DND-41 (cell line): ENCODE data around the gene SMIM35.

ENCODE experiments used
- EZH2 ChIP-seq: IDR thresholded peaks from 3 replicates; pipeline ENCODE4 v1.6.1; 2012; ENCODE audit warnings: borderline replicate concordance, low read depth, mild to moderate bottlenecking, moderate library complexity, low read length, inconsistent platforms; ENCODE audit not compliant: severe bottlenecking
- TF ChIP-seq, protein P1 (sequence below): IDR thresholded peaks from 2 replicates; pipeline ENCODE4 v1.5.1; 2012; ENCODE audit warnings: borderline replicate concordance, low read length, moderate library complexity, mild to moderate bottlenecking; ENCODE audit not compliant: poor library complexity, severe bottlenecking; ENCODE audit errors: extremely low read depth

DNA sequence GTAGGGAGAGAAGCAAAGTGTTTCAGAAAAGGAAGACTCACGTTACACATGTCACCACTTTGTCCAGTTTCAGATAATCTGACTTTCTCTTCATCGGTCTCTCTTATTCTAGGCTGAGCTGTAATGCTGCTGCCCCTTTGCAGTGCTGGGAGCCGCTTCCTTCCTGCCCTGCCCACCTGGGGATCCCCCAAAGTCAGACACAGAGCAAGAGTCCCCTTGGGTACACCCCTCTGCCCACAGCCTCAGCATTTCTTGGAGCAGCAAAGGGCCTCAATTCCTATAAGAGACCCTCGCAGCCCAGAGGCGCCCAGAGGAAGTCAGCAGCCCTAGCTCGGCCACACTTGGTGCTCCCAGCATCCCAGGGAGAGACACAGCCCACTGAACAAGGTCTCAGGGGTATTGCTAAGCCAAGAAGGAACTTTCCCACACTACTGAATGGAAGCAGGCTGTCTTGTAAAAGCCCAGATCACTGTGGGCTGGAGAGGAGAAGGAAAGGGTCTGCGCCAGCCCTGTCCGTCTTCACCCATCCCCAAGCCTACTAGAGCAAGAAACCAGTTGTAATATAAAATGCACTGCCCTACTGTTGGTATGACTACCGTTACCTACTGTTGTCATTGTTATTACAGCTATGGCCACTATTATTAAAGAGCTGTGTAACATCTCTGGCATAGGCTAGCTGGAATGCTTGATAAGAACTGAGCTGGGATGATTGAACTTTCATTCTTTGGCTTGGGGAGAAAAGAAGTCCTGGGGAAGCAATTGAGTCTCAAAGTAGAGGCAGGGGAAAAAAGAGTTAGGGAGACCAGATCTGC lies 31.2 kb upstream of the SMIM35 start:
- TF ChIP-seq, protein P1, sequence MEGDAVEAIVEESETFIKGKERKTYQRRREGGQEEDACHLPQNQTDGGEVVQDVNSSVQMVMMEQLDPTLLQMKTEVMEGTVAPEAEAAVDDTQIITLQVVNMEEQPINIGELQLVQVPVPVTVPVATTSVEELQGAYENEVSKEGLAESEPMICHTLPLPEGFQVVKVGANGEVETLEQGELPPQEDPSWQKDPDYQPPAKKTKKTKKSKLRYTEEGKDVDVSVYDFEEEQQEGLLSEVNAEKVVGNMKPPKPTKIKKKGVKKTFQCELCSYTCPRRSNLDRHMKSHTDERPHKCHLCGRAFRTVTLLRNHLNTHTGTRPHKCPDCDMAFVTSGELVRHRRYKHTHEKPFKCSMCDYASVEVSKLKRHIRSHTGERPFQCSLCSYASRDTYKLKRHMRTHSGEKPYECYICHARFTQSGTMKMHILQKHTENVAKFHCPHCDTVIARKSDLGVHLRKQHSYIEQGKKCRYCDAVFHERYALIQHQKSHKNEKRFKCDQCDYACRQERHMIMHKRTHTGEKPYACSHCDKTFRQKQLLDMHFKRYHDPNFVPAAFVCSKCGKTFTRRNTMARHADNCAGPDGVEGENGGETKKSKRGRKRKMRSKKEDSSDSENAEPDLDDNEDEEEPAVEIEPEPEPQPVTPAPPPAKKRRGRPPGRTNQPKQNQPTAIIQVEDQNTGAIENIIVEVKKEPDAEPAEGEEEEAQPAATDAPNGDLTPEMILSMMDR = no peak
- no peak for TF ChIP-seq EZH2
